Stimulated activated naive CD8-positive, alpha-beta T cell treated with anti-CD3 and anti-CD28 coated beads, Interleukin-15, amount 100 ng/mL, for 72 hours (primary cell): ENCODE results near the gene DLG4.
"Not testable (repeated sequence)": the region's sequence is repeated elsewhere in the genome, so short reads cannot be mapped to it uniquely, and the experiment has no call there.

ENCODE experiments used
- ATAC-seq: fragments of 150-1000 bp; cut with Tn5 transposase; 2 replicates; pipeline ENCODE4 v1.10.0; 2021; ENCODE audit warnings: mild to moderate bottlenecking, moderate library complexity
- DNase-seq, 2 donors: peaks; one replicate each; pipeline ENCODE4 v3.0.0; 2021 to 2022
- H3K27ac Mint-ChIP-seq, 2 donors: one replicate each; pipeline ENCODE4 v1.8.0; 2022; ENCODE audit warnings: mild to moderate bottlenecking in 2 of 2, mixed read lengths in 2 of 2, moderate library complexity in 2 of 2
- H3K27me3 Mint-ChIP-seq: one replicate; pipeline ENCODE4 v1.8.0; 2022; ENCODE audit warnings: mixed read lengths
- H3K4me1 Mint-ChIP-seq: one replicate; pipeline ENCODE4 v1.8.0; 2022; ENCODE audit warnings: mild to moderate bottlenecking, mixed read lengths
- H3K4me3 Mint-ChIP-seq, 2 donors: one replicate each; pipeline ENCODE4 v1.8.0; 2022; ENCODE audit warnings: mild to moderate bottlenecking in 2 of 2, mixed read lengths in 2 of 2, moderate library complexity in 1 of 2
- H3K9me3 Mint-ChIP-seq, 2 donors: one replicate each; pipeline ENCODE4 v1.8.0; 2022; ENCODE audit warnings: mixed read lengths in 2 of 2

The DLG4 gene

DNA sequence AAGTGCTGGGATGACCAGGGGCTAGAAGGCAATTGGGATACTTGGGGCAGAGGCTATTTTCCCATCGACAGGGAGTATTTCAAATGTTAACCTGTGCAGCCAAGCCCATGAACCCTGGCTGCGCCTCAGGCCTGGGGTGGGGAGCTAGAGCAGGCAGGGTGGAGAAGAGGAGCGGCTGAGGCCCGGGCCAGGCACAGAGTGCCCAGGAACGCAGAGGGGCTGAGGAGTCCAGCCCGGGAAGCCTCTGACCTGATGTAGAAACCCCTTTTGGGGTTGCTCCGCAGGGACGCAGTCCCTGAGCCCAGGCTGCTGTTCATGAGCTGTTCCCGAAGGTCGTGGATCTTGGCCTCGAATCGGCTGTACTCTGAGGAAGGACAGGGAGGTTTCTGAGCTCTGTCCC, 23.7 kb downstream of the DLG4 start:
- no peak overlapping the region for H3K27ac Mint-ChIP-seq
- ATAC-seq, result no peak
- no peaks in the 10 kb centered on the region for H3K4me1 Mint-ChIP-seq
- H3K9me3 Mint-ChIP-seq, result no peaks in the 10 kb centered on the region
- no peaks in the 10 kb centered on the region for H3K27me3 Mint-ChIP-seq
- no peak for DNase-seq
- no peak overlapping the region for H3K4me3 Mint-ChIP-seq

GRCh38 chr17:7192271-7192937, 27.2 kb downstream of the DLG4 start:
- ATAC-seq (peak; percentile 10), DNase-seq (no peak)
- Mint-ChIP-seq H3K4me3 (no peak overlapping the region), H3K4me1 (no peaks in the 10 kb centered on the region), H3K27me3 (no peaks in the 10 kb centered on the region), H3K9me3 (no peaks in the 10 kb centered on the region), H3K27ac (no peak overlapping the region)

DNA sequence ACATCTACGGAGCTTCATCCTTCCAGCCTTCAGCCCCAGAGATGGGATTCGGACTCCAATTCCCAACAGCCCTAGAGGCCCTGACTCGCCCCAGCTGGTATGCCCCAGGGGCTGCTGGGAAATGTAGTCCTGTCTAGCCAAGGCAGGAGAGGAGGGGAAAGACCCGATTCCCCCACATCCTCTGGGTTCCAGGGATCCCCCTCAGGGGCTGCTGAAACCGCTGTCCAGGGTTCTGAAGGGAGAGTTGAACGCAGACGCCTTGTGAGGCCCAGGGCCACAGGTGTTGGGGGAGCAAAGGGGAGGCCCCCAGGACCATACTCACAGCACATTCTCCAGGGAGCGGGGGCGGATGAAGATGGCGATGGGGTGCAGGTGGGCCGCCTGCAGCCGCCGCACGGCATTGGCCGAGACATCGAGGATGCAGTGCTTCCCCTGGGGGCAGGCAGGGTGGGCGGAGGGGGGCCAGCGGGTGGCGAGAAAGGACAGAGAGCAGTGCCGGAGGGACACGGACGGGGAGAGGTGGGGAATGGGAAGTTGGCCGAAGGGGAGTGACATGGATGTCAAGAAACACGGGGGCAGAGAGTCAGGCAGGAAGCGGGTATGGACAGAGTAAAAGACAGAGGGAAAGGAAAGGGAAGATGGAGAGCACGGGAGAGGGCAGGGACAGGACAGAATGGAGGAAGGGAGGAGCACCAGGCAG, 27.9 kb downstream of the DLG4 start:
- no peak overlapping the region for H3K4me3 Mint-ChIP-seq
- ATAC-seq (peak; percentile 69), DNase-seq (no peak)
- no peaks in the 10 kb centered on the region for H3K27me3 Mint-ChIP-seq
- no peaks in the 10 kb centered on the region for H3K9me3 Mint-ChIP-seq
- H3K4me1 Mint-ChIP-seq, result no peaks in the 10 kb centered on the region
- H3K27ac Mint-ChIP-seq, result no peak overlapping the region

DNA sequence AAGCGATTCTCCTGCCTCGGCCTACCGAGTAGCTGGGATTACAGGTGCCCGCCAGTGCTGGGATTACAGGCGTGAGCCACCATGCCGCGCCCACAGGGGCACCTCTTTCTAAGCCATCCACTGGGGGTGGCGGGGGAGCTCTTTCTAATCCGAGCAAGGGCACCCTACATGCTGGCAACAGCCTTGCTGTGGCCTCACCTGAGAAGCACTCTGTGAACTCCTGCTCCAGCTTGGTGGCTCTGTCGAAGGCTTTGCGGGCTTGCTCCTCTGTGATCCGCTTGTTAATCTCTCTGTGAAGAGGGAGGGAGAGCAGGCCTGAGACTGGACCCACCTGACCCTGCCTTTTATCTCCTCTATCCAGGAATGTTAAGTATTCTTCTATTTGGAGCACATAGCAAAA, 28.6 kb downstream of the DLG4 start:
- no peak overlapping the region for H3K27ac Mint-ChIP-seq
- DNase-seq (no peak), ATAC-seq (no peak)
- no peaks in the 10 kb centered on the region for H3K4me1 Mint-ChIP-seq
- no peaks in the 10 kb centered on the region for H3K9me3 Mint-ChIP-seq
- H3K4me3 Mint-ChIP-seq, result no peak overlapping the region
- no peaks in the 10 kb centered on the region for H3K27me3 Mint-ChIP-seq

GRCh38 chr17:7190276-7190917, 29.2 kb downstream of the DLG4 start:
- ATAC-seq (no peak), DNase-seq (no peak)
- H3K27ac Mint-ChIP-seq, result no peak overlapping the region
- H3K4me3 Mint-ChIP-seq, result no peak overlapping the region
- no peaks in the 10 kb centered on the region for H3K27me3 Mint-ChIP-seq
- no peaks in the 10 kb centered on the region for H3K4me1 Mint-ChIP-seq
- H3K9me3 Mint-ChIP-seq, result no peaks in the 10 kb centered on the region

- Mint-ChIP-seq H3K27me3 (no peaks in the 10 kb centered on the region), H3K9me3 (no peaks in the 10 kb centered on the region), H3K4me3 (no peak overlapping the region), H3K4me1 (no peaks in the 10 kb centered on the region), H3K27ac (no peak overlapping the region)
- peak; percentile 60 for ATAC-seq
- no peak for DNase-seq
Measured at GRCh38 chr17:7186241-7186640, 33.4 kb downstream of the DLG4 start.

DNA sequence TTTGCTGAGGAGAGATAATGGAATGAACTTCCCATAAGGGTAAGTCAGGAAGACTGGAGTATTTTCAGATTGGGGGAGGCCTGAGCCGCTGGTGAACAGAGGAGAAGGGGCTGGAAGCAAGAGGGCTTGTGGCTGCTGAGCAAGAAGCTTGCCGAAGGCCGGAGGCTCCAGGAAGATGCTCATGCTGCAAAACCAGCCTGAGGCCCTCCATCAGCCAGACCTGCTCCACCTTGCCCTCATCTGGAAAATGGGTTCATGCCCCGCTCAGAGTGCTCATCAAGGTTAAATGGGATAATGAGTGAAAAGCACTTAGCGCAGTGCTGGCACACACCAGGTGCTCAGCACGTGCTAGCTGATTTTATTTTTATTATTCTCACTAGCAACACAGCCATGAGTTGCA, 35.0 kb downstream of the DLG4 start:
- Mint-ChIP-seq H3K9me3 (no peaks in the 10 kb centered on the region), H3K27ac (no peak overlapping the region), H3K27me3 (no peaks in the 10 kb centered on the region), H3K4me1 (no peaks in the 10 kb centered on the region), H3K4me3 (no peak overlapping the region)
- ATAC-seq (no peak), DNase-seq (no peak)

- Mint-ChIP-seq H3K27me3 (no peaks in the 10 kb centered on the region), H3K4me1 (no peaks in the 10 kb centered on the region), H3K9me3 (no peaks in the 10 kb centered on the region), H3K4me3 (no peak overlapping the region), H3K27ac (peak overlapping the region in 1 of 2 donors; percentile 73)
- DNase-seq (no peak), ATAC-seq (peak; percentile 18)
Measured at GRCh38 chr17:7184091-7184488, 35.5 kb downstream of the DLG4 start.

DNA sequence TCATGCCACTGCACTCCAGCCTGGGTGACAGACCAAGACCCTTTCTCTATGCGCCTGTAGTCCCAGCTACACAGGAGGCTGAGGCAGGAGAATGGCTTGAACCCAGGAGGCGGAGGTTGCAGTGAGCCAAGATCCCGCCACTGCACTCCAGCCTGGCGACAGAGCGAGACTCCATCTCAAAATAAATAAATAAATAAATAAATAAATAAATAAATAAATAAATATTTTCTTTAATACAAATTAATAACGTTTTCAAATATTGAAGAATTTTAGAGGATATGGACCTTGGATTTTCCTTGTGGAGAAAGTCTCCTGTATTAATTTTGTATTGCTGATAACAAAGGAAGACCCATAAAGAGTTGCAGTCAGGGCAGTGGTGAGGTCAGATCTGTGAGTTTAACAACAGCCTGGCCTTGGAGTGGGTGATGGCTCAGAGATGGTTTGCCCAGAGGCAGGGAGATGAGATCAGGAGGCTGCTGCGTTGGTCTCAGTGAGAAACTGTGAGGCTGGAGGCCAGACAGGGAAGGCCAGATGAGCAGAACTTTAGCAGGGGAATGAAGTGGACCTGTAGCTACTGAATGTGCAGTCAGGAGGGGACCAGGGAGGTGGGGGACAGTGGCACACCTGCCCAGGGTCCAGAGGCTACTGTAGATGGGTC, 36.1 kb downstream of the DLG4 start:
- ATAC-seq (peak; percentile 15), DNase-seq (no peak)
- Mint-ChIP-seq H3K4me3 (no peak overlapping the region), H3K9me3 (no peaks in the 10 kb centered on the region), H3K27ac (peak overlapping the region in 1 of 2 donors; percentile 73), H3K4me1 (no peaks in the 10 kb centered on the region), H3K27me3 (no peaks in the 10 kb centered on the region)

GRCh38 chr17:7182101-7182500, 37.5 kb downstream of the DLG4 start:
- DNase-seq, H3K4me3 Mint-ChIP-seq: not testable (repeated sequence)

DNA sequence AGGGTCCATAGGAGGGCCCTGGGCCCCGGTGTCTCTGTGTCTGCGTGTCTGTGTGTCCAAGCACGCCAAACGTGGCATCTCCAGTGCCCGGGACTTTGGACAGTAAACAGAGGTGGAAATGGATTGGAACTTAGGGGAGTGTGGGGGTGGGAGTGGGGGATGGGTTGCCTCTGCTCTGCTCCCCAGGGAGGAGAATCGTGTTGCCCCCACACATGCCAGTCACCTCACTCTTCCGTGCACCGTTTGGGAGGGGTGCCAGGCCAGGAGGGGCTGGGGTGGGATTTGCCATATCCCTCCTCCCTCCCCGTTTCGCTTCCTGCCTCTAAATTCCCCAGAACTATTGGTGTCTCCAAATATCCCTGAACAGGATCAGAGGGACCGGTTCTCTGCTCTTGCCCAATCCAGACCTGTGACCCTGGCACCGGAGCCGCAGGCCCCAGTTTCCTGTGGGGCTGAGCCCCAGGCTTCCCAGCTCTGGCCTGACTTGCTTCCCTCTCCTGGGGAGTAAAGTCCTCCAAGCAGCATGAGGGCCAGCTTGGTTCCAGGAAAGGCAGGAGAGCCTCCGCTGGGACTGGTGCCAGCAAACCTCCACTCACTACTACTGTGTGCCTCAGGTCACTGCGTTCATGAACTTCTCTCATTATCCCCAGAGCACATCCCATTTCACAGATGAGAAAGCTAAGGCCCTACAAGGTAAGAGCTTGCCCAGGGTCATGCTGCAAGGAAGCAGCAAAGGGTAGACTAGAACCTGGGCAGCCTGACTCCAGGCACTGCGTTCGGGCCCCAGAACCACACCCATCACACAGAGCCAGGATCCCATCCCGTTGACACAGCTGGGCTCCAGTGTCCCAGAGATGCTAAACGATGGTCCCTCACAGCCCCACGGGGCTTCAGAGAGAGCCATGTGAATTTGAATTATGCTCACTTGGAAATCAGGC, 40.0 kb downstream of the DLG4 start, which contains the start of gene ASGR1:
TSS of gene ASGR1 (minus strand) at position 54 of the 938 bp plus-strand sequence. CDS start 807 bp downstream, outside the sequence.
- Mint-ChIP-seq H3K9me3 (no peaks in the 10 kb centered on the region), H3K27me3 (peaks cover 8% of the 10 kb centered on the region), H3K27ac (no peak within 1 kb of the TSS), H3K4me1 (peaks cover 10% of the 10 kb centered on the region), H3K4me3 (peak within 1 kb of the TSS; percentile 77)
- no peak for DNase-seq
- no peak for ATAC-seq

More at GRCh38 chr17:7182101-7182500, 37.5 kb downstream of the DLG4 start:
- not testable (repeated sequence) for ATAC-seq, H3K27ac Mint-ChIP-seq, H3K9me3 Mint-ChIP-seq, H3K27me3 Mint-ChIP-seq, H3K4me1 Mint-ChIP-seq

DNA sequence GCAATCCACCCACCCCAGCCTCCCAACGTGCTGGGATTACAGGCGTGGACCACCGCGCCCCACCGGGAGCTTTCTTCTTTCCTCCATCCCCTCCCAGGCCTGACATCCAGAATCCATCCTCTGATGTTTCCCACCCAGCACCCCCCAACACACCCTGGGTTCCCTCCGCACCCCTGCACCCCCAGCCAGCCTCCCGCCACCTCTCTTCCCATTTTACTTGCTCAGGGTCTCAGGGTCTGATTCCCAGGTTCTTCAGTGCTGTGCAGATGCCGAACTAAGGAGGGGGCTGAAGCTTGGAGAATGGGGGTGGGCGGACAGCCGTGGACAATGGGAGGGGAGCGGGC, 40.7 kb downstream of the DLG4 start:
- Mint-ChIP-seq H3K9me3 (no peaks in the 10 kb centered on the region), H3K27me3 (peaks cover 8% of the 10 kb centered on the region), H3K4me1 (peaks cover 10% of the 10 kb centered on the region)

GRCh38 chr17:7177954-7178477, 41.6 kb downstream of the DLG4 start:
- DNase-seq, result no peak

More for the DNA sequence above, 40.7 kb downstream of the DLG4 start:
- ATAC-seq, result no peak
- no peak overlapping the region for H3K27ac Mint-ChIP-seq
- no peak overlapping the region for H3K4me3 Mint-ChIP-seq
- no peak for DNase-seq

GRCh38 chr17:7177191-7177953, 42.3 kb downstream of the DLG4 start:
- H3K27me3 Mint-ChIP-seq, result peaks cover 8% of the 10 kb centered on the region

More at GRCh38 chr17:7177954-7178477, 41.6 kb downstream of the DLG4 start:
- peaks cover 8% of the 10 kb centered on the region for H3K27me3 Mint-ChIP-seq
- peaks cover 10% of the 10 kb centered on the region for H3K4me1 Mint-ChIP-seq
- peak overlapping the region; percentile 77 for H3K4me3 Mint-ChIP-seq
- peak overlapping the region in 1 of 2 donors; percentile 7 for H3K27ac Mint-ChIP-seq
- no peaks in the 10 kb centered on the region for H3K9me3 Mint-ChIP-seq
- ATAC-seq, result no peak

More at GRCh38 chr17:7177191-7177953, 42.3 kb downstream of the DLG4 start:
- H3K9me3 Mint-ChIP-seq, result no peaks in the 10 kb centered on the region
- H3K27ac Mint-ChIP-seq, result peak overlapping the region in 1 of 2 donors; percentile 33
- ATAC-seq, result peak; percentile 85
- peaks cover 10% of the 10 kb centered on the region for H3K4me1 Mint-ChIP-seq
- peak; percentile 68 to 71 for DNase-seq
- H3K4me3 Mint-ChIP-seq, result peak overlapping the region; percentile 77
